Nephron (organoid): ENCODE results near the gene DDN.
A peak's percentile ranks its signal among the peaks of the same experiment; 100 is the strongest.

Source experiments
- H3K27ac Mint-ChIP-seq, 3 experiments: 2 replicates each; pipeline ENCODE4 v1.8.0; 2020; ENCODE audit warnings: mixed read lengths in 3 of 3, mild to moderate bottlenecking in 2 of 3, moderate library complexity in 1 of 3
- H3K27me3 Mint-ChIP-seq: 2 replicates; pipeline ENCODE4 v1.8.0; 2021; ENCODE audit warnings: low read depth, mild to moderate bottlenecking, moderate library complexity, mixed read lengths
- H3K36me3 Mint-ChIP-seq: 2 replicates; pipeline ENCODE4 v1.8.0; 2020; ENCODE audit warnings: low read depth, mixed read lengths
- H3K4me1 Mint-ChIP-seq: 2 replicates; pipeline ENCODE4 v1.8.0; 2020; ENCODE audit warnings: mixed read lengths
- H3K4me3 Mint-ChIP-seq, 3 experiments: 2 replicates each; pipeline ENCODE4 v1.8.0; 2020; ENCODE audit warnings: mild to moderate bottlenecking in 3 of 3, mixed read lengths in 3 of 3, moderate library complexity in 2 of 3
- H3K9me3 Mint-ChIP-seq: 2 replicates; pipeline ENCODE4 v1.8.0; 2020; ENCODE audit warnings: mixed read lengths
- CTCF ChIP-seq, 3 experiments: fragments of 200-600 bp; sonication (generic); IDR thresholded peaks; one replicate each; pipeline ENCODE4 v1.5.0; 2021; ENCODE audit warnings: antibody characterized with exemption in 3 of 3; ENCODE audit not compliant: unreplicated experiment in 3 of 3

The DDN gene

GRCh38 chr12:48999371-49000131 is at the start of gene DDN:
Gene DDN (minus strand): TSS chr12:48999375. CDS start chr12:48999287, 88 bp downstream.
- Mint-ChIP-seq H3K4me1 (peaks cover 31% of the 10 kb centered on the region), H3K4me3 (peak within 1 kb of the TSS; percentile 81 to 84 (median 83)), H3K9me3 (no peaks in the 10 kb centered on the region), H3K36me3 (peaks cover 32% of the 10 kb centered on the region), H3K27me3 (peaks cover 62% of the 10 kb centered on the region), H3K27ac (peak within 1 kb of the TSS; percentile 55 to 97 (median 74))
- no peak for TF ChIP-seq CTCF (IDR thresholded peaks at IDR 0.05; ENCODE audit: unreplicated experiment in 3 of 3)

- Mint-ChIP-seq H3K27ac (no peak overlapping the region), H3K36me3 (peaks cover 90% of the 10 kb centered on the region), H3K4me3 (no peak overlapping the region), H3K4me1 (no peaks in the 10 kb centered on the region), H3K27me3 (no peaks in the 10 kb centered on the region), H3K9me3 (no peaks in the 10 kb centered on the region)
- TF ChIP-seq CTCF (IDR thresholded peaks at IDR 0.05; ENCODE audit: unreplicated experiment in 3 of 3) = no peak
Measured at GRCh38 chr12:49048953-49049352, 49.8 kb upstream of the DDN start.

GRCh38 chr12:49046129-49046895 is 47.1 kb upstream of the DDN start:
- Mint-ChIP-seq H3K4me3 (no peak overlapping the region), H3K36me3 (peaks cover 86% of the 10 kb centered on the region), H3K4me1 (no peaks in the 10 kb centered on the region), H3K27me3 (no peaks in the 10 kb centered on the region), H3K9me3 (no peaks in the 10 kb centered on the region), H3K27ac (no peak overlapping the region)
- TF ChIP-seq CTCF (IDR thresholded peaks at IDR 0.05; ENCODE audit: unreplicated experiment in 3 of 3) = no peak

- Mint-ChIP-seq H3K9me3 (no peaks in the 10 kb centered on the region), H3K27me3 (no peaks in the 10 kb centered on the region), H3K36me3 (peaks cover 81% of the 10 kb centered on the region), H3K4me3 (no peak overlapping the region), H3K27ac (no peak overlapping the region), H3K4me1 (no peaks in the 10 kb centered on the region)
- TF ChIP-seq CTCF (IDR thresholded peaks at IDR 0.05; ENCODE audit: unreplicated experiment in 3 of 3) = no peak
Measured at GRCh38 chr12:49044660-49045059, 45.5 kb upstream of the DDN start.

GRCh38 chr12:49043856-49044258 is 44.7 kb upstream of the DDN start:
- Mint-ChIP-seq H3K27ac (no peak overlapping the region), H3K27me3 (no peaks in the 10 kb centered on the region), H3K9me3 (no peaks in the 10 kb centered on the region), H3K4me1 (no peaks in the 10 kb centered on the region), H3K36me3 (peaks cover 75% of the 10 kb centered on the region), H3K4me3 (no peak overlapping the region)
- TF ChIP-seq CTCF (IDR thresholded peaks at IDR 0.05; ENCODE audit: unreplicated experiment in 3 of 3) = peak; percentile 43 to 55 (median 46)
